Measurements from ENCODE around the gene GPSM1. TPM values are rescaled to one million over a fixed set of nuclear protein-coding genes. Genes with fewer than 3 reads are reported as not detected.
A peak's percentile ranks its signal among the peaks of the same experiment; 100 is the strongest.

GPSM1 gene
- total RNA-seq, 4 donors from 2014 or later, result 0.98 to 1.7 (median 1.2) TPM; not detected in 1

DNA sequence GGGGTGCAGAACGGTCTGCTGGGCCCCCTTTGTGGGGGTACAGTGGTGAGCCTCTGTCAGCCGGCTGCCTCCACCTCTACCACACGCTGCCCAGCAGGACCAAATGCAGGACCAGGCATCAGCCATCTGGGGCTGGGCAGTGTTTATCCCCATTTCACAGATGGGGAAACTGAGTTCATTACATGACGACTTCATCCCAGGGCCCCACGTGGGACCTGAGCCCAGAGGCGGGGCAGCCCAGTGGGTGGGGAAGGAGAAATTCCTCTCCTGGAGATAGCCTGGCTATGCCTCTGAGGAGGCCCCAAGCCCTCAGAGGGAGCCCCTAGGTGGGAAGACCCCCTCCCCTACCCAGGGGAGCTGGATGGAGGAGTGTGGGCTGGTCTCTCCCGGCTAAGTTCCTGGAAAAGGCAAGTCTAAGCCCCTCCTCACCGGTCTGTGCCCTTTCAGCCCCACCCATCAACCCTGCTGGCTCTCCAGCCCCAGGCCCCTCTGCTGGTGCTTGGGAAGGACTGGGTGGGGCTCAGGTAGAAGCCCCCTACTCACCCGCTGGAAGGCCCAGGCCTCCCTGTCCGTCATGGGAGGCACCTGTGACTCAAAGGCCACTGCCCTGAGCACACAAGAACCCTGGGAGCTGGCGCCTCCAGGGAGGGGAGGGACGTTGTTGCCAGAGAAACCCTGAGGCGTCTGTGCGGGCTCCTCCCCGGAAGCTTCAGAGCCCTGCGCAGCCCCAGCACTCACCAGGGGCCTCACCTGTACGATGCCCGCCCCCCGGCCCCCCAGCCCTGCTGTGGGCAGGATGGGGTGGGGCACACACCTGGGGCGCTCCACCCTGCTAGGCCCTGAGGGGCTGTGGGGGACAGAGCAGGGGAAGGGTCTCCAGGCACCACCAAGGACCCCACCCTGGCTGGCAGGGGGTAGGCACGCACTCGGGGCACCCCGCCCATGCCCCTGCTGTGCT, 16.0 kb upstream of the GPSM1 start:
- DNase-seq (no peak), ATAC-seq (no peak)
- no peak for TF ChIP-seq POLR2A (IDR thresholded peaks at IDR 0.05)
- TF ChIP-seq, protein P1, sequence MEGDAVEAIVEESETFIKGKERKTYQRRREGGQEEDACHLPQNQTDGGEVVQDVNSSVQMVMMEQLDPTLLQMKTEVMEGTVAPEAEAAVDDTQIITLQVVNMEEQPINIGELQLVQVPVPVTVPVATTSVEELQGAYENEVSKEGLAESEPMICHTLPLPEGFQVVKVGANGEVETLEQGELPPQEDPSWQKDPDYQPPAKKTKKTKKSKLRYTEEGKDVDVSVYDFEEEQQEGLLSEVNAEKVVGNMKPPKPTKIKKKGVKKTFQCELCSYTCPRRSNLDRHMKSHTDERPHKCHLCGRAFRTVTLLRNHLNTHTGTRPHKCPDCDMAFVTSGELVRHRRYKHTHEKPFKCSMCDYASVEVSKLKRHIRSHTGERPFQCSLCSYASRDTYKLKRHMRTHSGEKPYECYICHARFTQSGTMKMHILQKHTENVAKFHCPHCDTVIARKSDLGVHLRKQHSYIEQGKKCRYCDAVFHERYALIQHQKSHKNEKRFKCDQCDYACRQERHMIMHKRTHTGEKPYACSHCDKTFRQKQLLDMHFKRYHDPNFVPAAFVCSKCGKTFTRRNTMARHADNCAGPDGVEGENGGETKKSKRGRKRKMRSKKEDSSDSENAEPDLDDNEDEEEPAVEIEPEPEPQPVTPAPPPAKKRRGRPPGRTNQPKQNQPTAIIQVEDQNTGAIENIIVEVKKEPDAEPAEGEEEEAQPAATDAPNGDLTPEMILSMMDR (IDR thresholded peaks at IDR 0.05 in 4 of 5, conservative IDR thresholded peaks at IDR 0.05 in 1 of 5), result no peak
- H3K4me1 ChIP-seq, result no peaks in the 10 kb centered on the region
- no peaks in the 10 kb centered on the region for H3K9me3 ChIP-seq
- in situ Hi-C loops (cut with MboI; ENCODE audit: low sequenced_read_pairs in 4 of 4) (no loop called here), intact Hi-C loops (cut with DNase I; ENCODE audit: low total_unique reads) (no loop called here)
- no peak overlapping the region for H3K4me3 ChIP-seq
- H3K36me3 ChIP-seq, result no peaks in the 10 kb centered on the region
- no peak overlapping the region for H3K27ac ChIP-seq
- peaks cover 46 to 55% (median 46%) of the 10 kb centered on the region in 3 donors for H3K27me3 ChIP-seq

DNA sequence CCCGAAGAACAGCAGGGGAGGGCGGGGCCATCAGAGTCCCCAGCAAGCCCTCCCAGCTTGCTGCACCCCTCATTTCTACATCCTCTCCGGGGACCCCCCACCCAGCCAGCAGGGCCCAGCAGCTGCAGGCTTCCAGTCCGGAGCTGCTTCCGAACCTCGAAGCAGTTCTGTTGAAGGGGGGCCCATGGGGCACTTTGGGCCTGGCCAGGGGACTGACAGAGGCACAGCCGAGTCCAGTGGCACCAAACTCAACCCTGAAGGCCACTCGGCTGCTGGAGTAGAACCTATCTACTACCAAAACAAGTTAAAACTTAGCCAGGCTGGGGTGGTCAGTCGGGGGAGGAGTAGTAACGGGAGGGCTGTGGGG, 15.3 kb upstream of the GPSM1 start:
- DNase-seq (no peak), ATAC-seq (no peak)
- intact Hi-C loops (cut with DNase I; ENCODE audit: low total_unique reads) (no loop called here), in situ Hi-C loops (cut with MboI; ENCODE audit: low sequenced_read_pairs in 4 of 4) (no loop called here)
- no peaks in the 10 kb centered on the region for H3K36me3 ChIP-seq
- no peak overlapping the region for H3K27ac ChIP-seq
- peaks cover 46 to 53% (median 46%) of the 10 kb centered on the region in 3 donors for H3K27me3 ChIP-seq
- no peak overlapping the region for H3K4me3 ChIP-seq
- H3K4me1 ChIP-seq, result no peaks in the 10 kb centered on the region
- no peaks in the 10 kb centered on the region for H3K9me3 ChIP-seq
- TF ChIP-seq, protein P1 (IDR thresholded peaks at IDR 0.05 in 4 of 5, conservative IDR thresholded peaks at IDR 0.05 in 1 of 5), result no peak
- no peak for TF ChIP-seq POLR2A (IDR thresholded peaks at IDR 0.05)

GRCh38 chr9:136312436-136312835, 14.9 kb upstream of the GPSM1 start:
- Histone ChIP-seq H3K4me3 (no peak overlapping the region), H3K4me1 (no peaks in the 10 kb centered on the region), H3K36me3 (no peaks in the 10 kb centered on the region), H3K27ac (no peak overlapping the region), H3K27me3 (peaks cover 43 to 48% (median 46%) of the 10 kb centered on the region in 3 donors), H3K9me3 (no peaks in the 10 kb centered on the region)
- intact Hi-C loops (cut with DNase I; ENCODE audit: low total_unique reads) (no loop called here), in situ Hi-C loops (cut with MboI; ENCODE audit: low sequenced_read_pairs in 4 of 4) (no loop called here)
- TF ChIP-seq, protein P1 (IDR thresholded peaks at IDR 0.05 in 4 of 5, conservative IDR thresholded peaks at IDR 0.05 in 1 of 5), result peak in 3 of 5 experiments; percentile 11 to 29 (median 13)
- no peak for TF ChIP-seq POLR2A (IDR thresholded peaks at IDR 0.05)
- DNase-seq (no peak), ATAC-seq (no peak)

DNA sequence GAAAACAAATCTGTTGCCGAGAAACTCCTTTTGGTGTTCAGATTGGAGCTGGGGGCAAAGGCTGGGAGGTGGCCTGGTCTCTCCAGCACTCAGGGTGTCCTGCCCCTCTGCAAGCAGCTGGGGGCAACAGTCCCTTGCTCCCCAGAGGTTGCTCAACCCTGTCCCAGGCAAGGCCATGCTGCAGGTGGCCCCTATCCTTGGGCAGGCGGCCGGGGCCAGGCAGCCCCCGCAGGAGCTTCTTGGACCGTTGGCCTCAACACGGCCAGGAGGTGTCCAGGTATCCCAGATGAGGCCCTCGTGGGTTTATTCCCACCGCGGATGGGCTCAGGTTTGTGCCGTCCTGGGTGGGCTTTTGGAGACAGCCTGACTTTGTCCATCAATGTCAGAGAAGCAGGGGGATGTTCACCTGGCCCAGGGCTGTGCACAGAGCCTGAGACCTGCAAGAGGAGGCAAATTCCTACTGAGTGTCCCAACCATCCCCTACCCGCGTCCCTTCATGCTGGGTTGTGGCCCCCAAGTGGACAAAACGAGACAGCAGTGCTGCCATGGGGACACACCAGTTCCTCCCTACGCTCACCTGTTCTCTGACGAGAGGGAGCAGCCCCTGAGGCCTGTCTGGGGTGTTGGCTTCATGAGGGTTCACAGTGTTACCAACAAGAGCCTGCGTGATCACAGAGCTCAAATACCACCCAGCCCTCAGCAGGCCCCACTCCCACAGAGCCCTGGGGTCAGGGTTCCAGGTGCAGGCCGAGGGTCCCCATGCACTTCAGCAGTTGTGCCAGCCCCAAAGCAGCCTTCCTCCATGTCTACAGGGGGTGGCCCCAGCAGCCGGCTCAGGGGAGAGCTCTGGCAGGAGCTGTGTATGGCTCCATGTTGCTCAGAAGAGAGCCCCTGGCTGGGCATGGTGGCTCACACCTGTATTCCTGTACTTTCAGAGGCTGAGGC, 14.0 kb upstream of the GPSM1 start:
- Histone ChIP-seq H3K4me3 (no peak overlapping the region), H3K36me3 (no peaks in the 10 kb centered on the region), H3K4me1 (no peaks in the 10 kb centered on the region), H3K9me3 (no peaks in the 10 kb centered on the region), H3K27ac (no peak overlapping the region), H3K27me3 (peaks cover 34 to 46% (median 41%) of the 10 kb centered on the region in 3 donors)
- TF ChIP-seq, protein P1 (IDR thresholded peaks at IDR 0.05 in 4 of 5, conservative IDR thresholded peaks at IDR 0.05 in 1 of 5), result no peak
- no peak for TF ChIP-seq POLR2A (IDR thresholded peaks at IDR 0.05)
- DNase-seq (no peak), ATAC-seq (no peak)
- intact Hi-C loops (cut with DNase I; ENCODE audit: low total_unique reads), result no loop called here
- in situ Hi-C loops (cut with MboI; ENCODE audit: low sequenced_read_pairs in 4 of 4), result no loop called here
